Smooth muscle cell of the brain vasculature (primary cell): ENCODE measurements around the gene VGLL4.

Source experiments
- DNase-seq: peaks from one replicate; pipeline ENCODE4 v3.0.0-alpha.2; 2012; ENCODE audit warnings: low read depth, low spot score

VGLL4 gene

GRCh38 chr3:11551036-11551435, 92.7 kb downstream of the VGLL4 start:
- no peak for DNase-seq

GRCh38 chr3:11549580-11550140, 94.1 kb downstream of the VGLL4 start:
- DNase-seq = no peak

GRCh38 chr3:11548721-11549131, 95.0 kb downstream of the VGLL4 start:
- DNase-seq = peak; percentile 81

- DNase-seq = no peak
Observed at GRCh38 chr3:11547498-11547897, 96.2 kb downstream of the VGLL4 start.

DNA sequence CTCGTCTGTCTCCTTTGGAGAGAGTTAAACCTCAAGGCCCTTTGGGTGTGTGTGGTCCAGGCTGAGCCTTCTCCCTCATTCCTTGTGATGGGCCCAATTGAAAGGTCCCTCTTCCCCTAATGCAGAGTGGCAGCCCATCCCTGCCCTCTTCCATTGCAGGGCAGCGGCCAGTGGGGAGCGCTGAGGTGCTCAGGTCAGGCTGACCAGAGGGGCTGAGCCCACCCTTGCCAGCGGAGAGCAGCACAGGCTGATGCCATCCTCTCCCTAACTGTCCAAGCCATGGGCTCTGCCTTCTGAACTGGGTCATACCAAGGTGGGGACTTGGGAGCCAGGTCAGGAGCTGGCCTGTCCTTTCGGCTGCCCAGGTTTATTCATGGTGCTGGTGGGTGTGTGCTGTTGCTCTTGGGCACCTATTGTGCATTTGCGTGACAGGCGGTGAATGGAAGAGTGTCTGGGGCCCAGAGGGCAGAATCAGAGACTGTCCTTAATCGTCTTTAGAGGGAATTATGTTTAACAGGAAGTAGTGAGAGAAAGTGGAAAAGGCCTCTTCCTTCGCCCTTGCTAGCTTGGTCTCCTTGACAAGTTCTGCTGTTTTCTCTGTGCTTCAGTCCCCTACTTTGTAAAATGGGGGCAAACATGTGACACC, 96.9 kb downstream of the VGLL4 start:
- no peak for DNase-seq

- no peak for DNase-seq
Observed at GRCh38 chr3:11545186-11545851, 98.4 kb downstream of the VGLL4 start.

GRCh38 chr3:11544412-11545181, 99.1 kb downstream of the VGLL4 start:
- no peak for DNase-seq

DNA sequence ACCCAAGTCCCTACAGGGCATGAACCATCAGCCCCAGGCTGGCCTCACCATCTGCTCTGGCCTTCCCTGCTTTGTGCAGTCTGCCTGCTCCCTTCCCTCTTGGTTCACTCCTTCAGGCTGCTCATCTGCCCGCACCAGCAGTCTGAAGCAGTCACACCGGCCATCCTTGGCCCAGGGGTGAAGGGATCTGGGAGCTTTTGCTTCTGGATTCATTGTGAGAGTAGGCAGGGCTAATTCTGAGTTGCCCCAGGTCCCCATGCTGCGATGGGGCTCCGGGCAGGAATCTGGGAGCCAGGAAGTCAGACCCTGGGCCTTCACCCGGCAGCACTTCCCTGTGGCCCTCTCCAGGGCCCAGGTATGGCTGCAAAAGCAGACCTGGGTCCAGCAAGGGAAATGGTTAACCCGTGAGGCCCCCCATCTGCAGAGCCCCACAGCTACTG, 99.7 kb downstream of the VGLL4 start:
- DNase-seq = no peak

DNA sequence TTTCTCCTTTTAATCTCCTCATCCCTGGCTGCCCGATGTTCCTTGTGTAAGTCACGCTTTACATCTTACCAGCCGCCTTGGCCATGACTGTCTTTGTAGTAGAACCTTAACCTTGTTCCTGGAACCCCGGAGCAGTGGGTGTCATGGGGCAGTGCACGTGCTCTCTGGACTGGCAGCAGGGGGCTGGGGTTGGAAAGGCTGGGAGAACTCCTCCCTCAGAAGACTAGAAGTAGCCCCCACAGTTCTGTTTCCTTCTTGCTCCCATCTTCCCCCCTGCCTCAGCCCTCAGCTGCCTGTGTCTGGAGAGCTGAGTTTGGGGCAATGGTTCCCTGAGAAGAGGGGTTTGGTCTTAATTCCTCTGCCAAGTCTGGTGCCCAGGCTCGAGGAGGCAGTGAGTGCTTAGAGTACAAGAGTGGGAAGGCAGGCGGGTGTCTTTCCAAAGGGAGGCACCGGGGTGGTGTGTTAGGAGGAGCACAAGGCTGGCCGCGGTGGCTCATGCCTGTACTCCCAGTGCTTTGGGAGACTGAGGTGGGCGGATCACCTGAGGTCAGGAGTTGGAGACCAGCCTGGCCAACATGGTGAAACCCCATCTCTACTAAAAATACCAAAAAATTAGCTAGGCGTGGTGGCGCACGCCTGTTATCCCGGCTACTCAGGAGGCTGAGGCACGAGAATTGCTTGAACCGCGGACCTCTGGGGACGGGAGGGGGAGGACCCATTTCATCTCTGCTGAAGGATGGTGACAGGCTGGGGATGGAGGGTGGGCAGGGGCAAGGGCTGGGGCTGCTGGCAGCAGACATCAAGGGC, 100.4 kb downstream of the VGLL4 start:
- no peak for DNase-seq

- no peak for DNase-seq
Observed at GRCh38 chr3:11542551-11542950, 101.2 kb downstream of the VGLL4 start.

GRCh38 chr3:11541321-11542303, 102.1 kb downstream of the VGLL4 start:
- DNase-seq = no peak

- no peak for DNase-seq
Observed at GRCh38 chr3:11539677-11540076, 104.0 kb downstream of the VGLL4 start.

- DNase-seq = no peak
Observed at GRCh38 chr3:11539218-11539617, 104.5 kb downstream of the VGLL4 start.

GRCh38 chr3:11538581-11538980, 105.1 kb downstream of the VGLL4 start:
- no peak for DNase-seq

DNA sequence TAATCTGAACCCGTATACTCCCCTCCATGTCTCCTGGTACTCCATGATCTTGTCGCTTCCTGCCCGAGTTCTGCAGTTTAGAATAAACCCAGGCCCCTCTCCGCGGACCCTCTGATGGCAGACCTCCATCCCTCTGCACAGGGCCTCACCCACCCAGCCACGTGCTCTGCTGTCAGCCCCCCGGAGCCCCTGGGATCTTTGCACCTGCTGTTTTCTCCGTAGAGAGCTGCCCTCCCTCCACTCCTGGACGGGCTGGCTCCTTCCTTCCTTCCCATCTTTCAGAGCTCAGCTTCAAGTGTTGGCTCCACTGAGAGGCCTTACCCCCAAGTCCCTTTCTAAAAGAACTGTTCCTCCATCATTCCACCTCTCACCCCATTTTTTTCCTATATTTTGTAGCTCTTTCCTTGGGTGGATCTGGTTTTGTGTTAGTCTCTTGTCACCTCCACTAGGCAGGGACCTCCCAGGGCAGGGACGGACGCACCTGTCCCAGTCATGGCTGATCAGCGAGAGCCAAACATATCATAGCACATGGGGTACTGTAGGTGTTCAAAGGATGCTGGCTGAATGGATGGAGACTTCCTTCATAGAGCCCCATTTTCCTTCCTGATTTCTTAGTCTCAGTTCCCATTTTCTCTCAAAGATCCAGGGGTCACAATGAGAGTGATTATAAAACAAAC, 106.6 kb downstream of the VGLL4 start:
- DNase-seq = no peak

DNA sequence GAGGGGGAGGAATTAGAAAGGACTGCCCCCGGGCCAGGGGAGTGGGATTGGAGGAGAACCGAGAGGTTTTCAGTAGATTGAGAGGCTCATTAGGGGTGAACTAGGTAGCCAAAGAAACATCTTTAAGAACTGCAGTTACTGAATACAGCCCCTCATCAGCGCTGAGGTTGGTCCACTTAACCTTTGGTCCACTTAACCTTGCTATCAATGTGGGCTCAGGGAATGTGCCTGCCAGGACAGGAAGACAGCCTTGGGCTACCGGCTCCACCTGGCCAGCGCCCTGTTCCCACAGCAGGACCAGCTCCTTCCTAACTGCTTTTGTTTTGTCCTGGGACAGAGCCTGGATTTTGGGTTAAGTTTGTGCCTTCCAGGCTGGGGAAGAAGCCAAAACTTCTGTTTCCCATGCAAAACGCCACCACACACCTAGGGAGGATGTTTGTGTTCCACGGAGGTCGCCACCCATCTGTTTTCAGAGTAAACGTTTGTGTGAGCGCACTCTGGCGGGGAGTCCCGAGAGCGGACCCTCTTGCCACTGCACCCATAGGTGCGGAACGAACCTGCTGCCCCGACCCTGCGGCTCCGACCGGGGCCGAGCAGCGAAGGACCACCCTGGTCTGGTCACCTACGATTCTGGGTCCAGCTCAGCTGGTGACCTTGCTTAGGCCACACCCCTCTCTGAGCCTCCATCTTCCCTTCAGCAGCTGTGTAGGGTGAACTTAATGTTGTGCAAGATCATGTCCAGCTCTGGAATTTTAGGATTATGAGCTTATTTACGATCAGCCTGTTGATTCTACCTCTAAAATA, 107.4 kb downstream of the VGLL4 start:
- DNase-seq = no peak

DNA sequence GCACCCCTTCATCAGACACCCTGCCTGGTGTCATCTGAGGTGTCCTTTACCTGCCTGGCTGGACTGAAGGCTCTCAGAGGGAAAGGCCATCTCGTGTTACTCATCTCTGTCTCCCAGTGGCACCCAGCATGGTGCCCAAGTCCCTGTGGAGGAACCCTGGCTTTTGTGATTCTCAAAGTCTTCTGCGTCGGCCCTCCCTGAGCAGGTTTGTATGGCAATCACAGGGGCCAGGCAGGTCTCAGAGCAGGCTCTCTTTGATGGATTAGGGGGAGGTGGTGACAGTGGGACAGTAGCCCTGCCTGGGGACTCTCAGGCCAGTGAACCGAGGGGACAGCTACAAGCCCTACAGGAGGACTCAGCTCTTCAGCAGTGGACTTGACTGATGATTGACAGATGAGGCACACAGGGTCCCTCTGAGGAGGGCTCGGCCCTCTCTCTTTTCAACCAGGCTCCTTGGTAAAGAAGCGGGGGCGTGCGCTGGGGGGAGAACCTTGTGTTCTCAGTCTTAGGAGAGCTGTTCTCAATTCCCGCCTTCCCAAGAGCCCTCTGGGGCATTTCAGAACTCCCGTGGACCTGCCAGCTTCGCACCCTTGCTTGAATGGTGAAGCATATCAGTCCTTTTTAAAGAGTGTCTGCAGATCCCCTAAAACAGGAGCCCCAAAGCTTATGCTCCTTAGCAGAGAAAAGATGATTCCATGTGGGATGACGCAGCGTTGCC, 108.3 kb downstream of the VGLL4 start:
- no peak for DNase-seq

- DNase-seq = no peak
Observed at GRCh38 chr3:11534793-11535101, 109.0 kb downstream of the VGLL4 start.
